B cell (primary cell): ENCODE data around the gene B4GALT1. TPM values are rescaled to one million over a fixed set of nuclear protein-coding genes. Genes with fewer than 3 reads are reported as not detected.

Experiments
- ATAC-seq: fragments of 200-7000 bp; cut with Tn5 transposase; one replicate; pipeline ENCODE4 v1.10.0; 2021; ENCODE audit warnings: low read depth, mild to moderate bottlenecking, moderate number of reproducible peaks, moderate library complexity
- CTCF ChIA-PET: fragments of 350-600 bp; sonication (Branson Sonifier 250); formaldehyde crosslinking; loops from one replicate; lab custom pipeline; 2021; ENCODE audit warnings: antibody characterized with exemption, inconsistent platforms; lab: Charles Lee
- POLR2A ChIA-PET: fragments of 350-600 bp; sonication (Branson Sonifier 250); formaldehyde crosslinking; loops from one replicate; lab custom pipeline; 2021; ENCODE audit warnings: antibody characterized with exemption; lab: Charles Lee
- DNase-seq: peaks from one replicate; pipeline ENCODE4 v3.0.0; 2013
- H2AFZ ChIP-seq: 2 replicates; pipeline ENCODE4 v1.6.1; 2012; ENCODE audit warnings: mild to moderate bottlenecking, low read depth, low read length; ENCODE audit not compliant: insufficient read depth, poor library complexity, severe bottlenecking
- H3K27ac ChIP-seq, 2 donors: 1 replicate in 1 of 2; 2 replicates in 1 of 2; pipeline ENCODE4 v1.5.1; 2012 to 2013; ENCODE audit warnings: low read length in 2 of 2, mild to moderate bottlenecking in 2 of 2, moderate library complexity in 1 of 2
- H3K27me3 ChIP-seq, 4 experiments: fragments of 200-600 bp in 1 of 4; sonication (generic) in 1 of 4; replicated peaks in 1 of 4; 1 replicate in 2 of 4; 2 replicates in 2 of 4; pipeline versions ENCODE4 v1.6.1 to v1.7.0; 2013 to 2016; ENCODE audit warnings: low read length in 3 of 4, mild to moderate bottlenecking in 2 of 4, mixed read lengths in 1 of 4, moderate library complexity in 1 of 4; ENCODE audit not compliant: insufficient read depth in 4 of 4, control insufficient read depth in 3 of 4; ENCODE audit errors: control extremely low read depth in 1 of 4
- H3K36me3 ChIP-seq, 2 experiments: replicated peaks in 1 of 2; 1 replicate in 1 of 2; 2 replicates in 1 of 2; pipeline versions ENCODE4 v1.6.1 to v1.7.1; 2013; ENCODE audit warnings: low read length in 1 of 2; ENCODE audit not compliant: insufficient read depth in 2 of 2, control insufficient read depth in 1 of 2; ENCODE audit errors: control extremely low read depth in 1 of 2, extremely low read depth in 1 of 2
- H3K4me1 ChIP-seq, 2 donors: fragments of 200-600 bp in 1 of 2; sonication (generic) in 1 of 2; 1 replicate in 1 of 2; 2 replicates in 1 of 2; pipeline versions ENCODE4 v1.5.1 to v1.6.1; 2013 to 2017; ENCODE audit warnings: low read length in 2 of 2; ENCODE audit not compliant: control insufficient read depth in 2 of 2, insufficient read depth in 2 of 2
- H3K4me2 ChIP-seq: replicated peaks from 2 replicates; pipeline ENCODE3; 2012; ENCODE audit warnings: mild to moderate bottlenecking, low read depth, low read length; ENCODE audit not compliant: poor library complexity, severe bottlenecking
- H3K4me3 ChIP-seq, 5 experiments: fragments of 200-600 bp in 1 of 5; sonication (generic) in 1 of 5; 1 replicate in 3 of 5; 2 replicates in 2 of 5; pipeline versions ENCODE4 v1.5.1 to v1.7.0; 2011 to 2016; ENCODE audit warnings: low read length in 4 of 5, mild to moderate bottlenecking in 4 of 5, low read depth in 2 of 5, control low read depth in 1 of 5, moderate library complexity in 1 of 5; ENCODE audit not compliant: insufficient read depth in 1 of 5; ENCODE audit errors: control extremely low read depth in 1 of 5, extremely low read depth in 1 of 5
- H3K79me2 ChIP-seq: fragments of 200-600 bp; sonication (generic); one replicate; pipeline ENCODE4 v1.6.0; 2016; ENCODE audit warnings: low read length; ENCODE audit not compliant: control insufficient read depth, insufficient read depth
- H3K9ac ChIP-seq: fragments of 200-600 bp; sonication (generic); 2 replicates; pipeline ENCODE4 v1.6.1; 2017; ENCODE audit warnings: mild to moderate bottlenecking, low read length, moderate library complexity
- H3K9me3 ChIP-seq, 3 donors: one replicate each; pipeline versions ENCODE4 v1.6.1 to v1.7.1; 2013; ENCODE audit warnings: low read length in 2 of 3; ENCODE audit not compliant: control insufficient read depth in 2 of 3, insufficient read depth in 1 of 3; ENCODE audit errors: control extremely low read depth in 1 of 3
- H4K20me1 ChIP-seq: 2 replicates; pipeline ENCODE4 v1.6.0; 2012; ENCODE audit warnings: mild to moderate bottlenecking, low read length; ENCODE audit not compliant: insufficient read depth, control insufficient read depth, poor library complexity, severe bottlenecking
- H3K27ac Mint-ChIP-seq: one replicate; pipeline ENCODE4 v1.8.0; 2021; ENCODE audit warnings: mixed read lengths
- H3K27me3 Mint-ChIP-seq: one replicate; pipeline ENCODE4 v1.8.0; 2021; ENCODE audit warnings: mixed read lengths
- H3K4me1 Mint-ChIP-seq: one replicate; pipeline ENCODE4 v1.8.0; 2021; ENCODE audit warnings: mixed read lengths
- H3K4me3 Mint-ChIP-seq: one replicate; pipeline ENCODE4 v1.8.0; 2021; ENCODE audit warnings: mixed read lengths
- H3K9me3 Mint-ChIP-seq: one replicate; pipeline ENCODE4 v1.8.0; 2022; ENCODE audit warnings: mixed read lengths; ENCODE audit not compliant: insufficient read depth
- CTCF ChIP-seq: fragments of 200-600 bp; IDR thresholded peaks from one replicate; pipeline ENCODE4 v1.8.0; 2022; ENCODE audit warnings: antibody characterized with exemption, mild to moderate bottlenecking
- EZH2 ChIP-seq: IDR thresholded peaks from 2 replicates; pipeline ENCODE4 v1.6.1; 2012; ENCODE audit warnings: borderline replicate concordance, low read depth, mild to moderate bottlenecking, moderate library complexity, low read length; ENCODE audit not compliant: insufficient read depth, poor library complexity, severe bottlenecking
- WGBS: methylation state at CpG from one replicate; pipeline ENCODE4 v1.1.5; 2013; ENCODE audit warnings: missing lambda C conversion rate; ENCODE audit not compliant: insufficient coverage; 5-methylcytosine and 5-hydroxymethylcytosine counted together
- intact Hi-C: fragments of 100-400 bp; cut with micrococcal nuclease; formaldehyde crosslinking; loops from one replicate; pipeline ENCODE4 v1.10.0; 2022
- polyA plus RNA-seq: library from polyadenylated mRNA; depleted of rRNA; stranded (reverse); fragments of >200 nt; gene quantifications from 2 replicates; pipeline ENCODE4 v1.2.3, GENCODE V29; 2012
- total RNA-seq, 2 donors: library from RNA; stranded (reverse); fragments of 120-200 nt in 1 of 2; gene quantifications; 1 replicate in 1 of 2; 2 replicates in 1 of 2; pipeline versions ENCODE4 v1.2.3 to v1.2.4, GENCODE V29; 2013 to 2022

The B4GALT1 gene
- total and polyA plus RNA-seq, 2 donors (not counting 1 experiment from before 2014, with no cell fraction given) = 49.2 to 201 TPM

GRCh38 chr9:33076046-33077004 lies 90.8 kb downstream of the B4GALT1 start, which contains the start of gene SMU1:
TSS of gene SMU1 (minus strand) at chr9:33076674. CDS start at chr9:33076608, 66 bp downstream.
- H3K27me3 ChIP-seq = no peaks in the 10 kb centered on the region
- H3K4me1 ChIP-seq = peaks cover 16 to 27% of the 10 kb centered on the region in 2 donors
- H3K27ac ChIP-seq = peak within 1 kb of the TSS; percentile 91 to 95
- Mint-ChIP-seq H3K4me3 (peak within 1 kb of the TSS; percentile 97), H3K27ac (peak within 1 kb of the TSS; percentile 98), H3K9me3 (no peaks in the 10 kb centered on the region), H3K27me3 (no peaks in the 10 kb centered on the region), H3K4me1 (peaks cover 35% of the 10 kb centered on the region)
- peak within 1 kb of the TSS; percentile 72 to 87 (median 84) for H3K4me3 ChIP-seq
- ChIA-PET POLR2A (interaction anchor here (0.6 to 1.6 kb wide), 7 partner anchors 51 to 221 kb away, joined by 3 to 6 read pairs (median 4); partner anchors contain the start of genes B4GALT1, DNAJA1 and NFX1), CTCF (interaction anchor here (1.1 to 16.1 kb wide), 4 partner anchors 14 to 211 kb away, joined by 3 to 217 read pairs (median 3); no protein-coding TSS in a partner anchor)
- no peak for TF ChIP-seq CTCF
- no peak for TF ChIP-seq EZH2
- peak within 1 kb of the TSS; percentile 70 for H3K4me2 ChIP-seq
- intact Hi-C loops = loop anchor here (1.0 to 10.0 kb wide), 4 partner anchors 51 to 396 kb away; partner anchors contain the start of genes CHMP5, DNAJA1, NFX1 and NOL6
- peak within 1 kb of the TSS; percentile 80 for H2AFZ ChIP-seq
- peaks cover 55% of the 10 kb centered on the region for H3K79me2 ChIP-seq
- no peaks in the 10 kb centered on the region for H4K20me1 ChIP-seq
- peak within 1 kb of the TSS; percentile 86 for H3K9ac ChIP-seq
- H3K9me3 ChIP-seq = no peaks in the 10 kb centered on the region
- peaks cover 0 to 26% of the 10 kb centered on the region in 2 experiments for H3K36me3 ChIP-seq
- under 1% methylated on average over 53 of the region's 53 CpGs for WGBS
- peak; percentile 98 for ATAC-seq
- peak; percentile 97 for DNase-seq
